Measurements from ENCODE around the gene PKD1L1.

Gene PKD1L1

DNA sequence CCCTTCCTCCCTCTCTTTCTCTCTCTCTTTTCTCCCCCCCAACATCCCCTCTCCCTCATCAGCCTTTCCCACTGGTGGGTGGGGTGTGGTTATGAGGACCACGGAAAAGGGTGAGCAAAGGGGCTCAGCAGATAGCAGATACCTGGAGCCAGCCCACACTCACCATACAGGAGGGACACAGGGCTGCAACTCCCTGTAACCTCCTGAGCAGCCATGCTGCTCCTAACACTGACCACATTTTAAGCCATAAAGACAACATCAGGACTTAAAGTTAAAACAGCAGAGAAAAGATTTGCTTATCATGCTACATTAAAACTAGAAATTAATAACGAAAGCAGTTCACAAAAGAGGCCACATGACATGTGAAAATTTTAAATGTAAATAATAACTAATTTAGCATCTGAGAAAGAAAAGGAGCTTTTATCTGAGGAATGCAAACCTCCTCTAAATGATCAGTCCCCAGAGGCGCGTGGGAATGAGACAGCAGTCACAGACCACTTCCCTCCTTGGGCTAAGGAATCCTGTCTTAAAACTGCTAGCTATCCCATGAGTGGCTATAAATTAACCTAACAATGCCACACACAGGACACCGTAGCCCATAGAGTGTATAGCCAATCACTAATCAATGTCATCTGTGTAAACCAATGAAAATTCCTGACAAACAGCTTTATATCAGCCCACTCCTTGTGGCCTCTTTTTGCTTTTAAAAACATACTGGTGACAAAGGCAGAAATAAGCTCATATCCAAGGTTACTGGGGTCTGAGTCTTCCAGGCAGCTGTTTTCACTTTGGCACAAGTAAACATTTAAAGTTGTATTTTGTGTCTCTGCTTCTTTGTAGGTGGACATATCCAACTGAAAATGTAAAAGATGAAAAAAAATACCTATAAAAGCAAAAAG lies 33.3 kb downstream of the PKD1L1 start:
- TF ChIP-seq BACH2 (CRISPR knock-in tag; IDR thresholded peaks at IDR 0.05; ENCODE audit: borderline replicate concordance) (no peak), ZNF565 (CRISPR knock-in tag; conservative IDR thresholded peaks at IDR 0.05; ENCODE audit: low read depth) (no peak), TCF4 (CRISPR knock-in tag; IDR thresholded peaks at IDR 0.05; ENCODE audit: borderline replicate concordance) (no peak), CSRNP3 (CRISPR knock-in tag; IDR thresholded peaks at IDR 0.05) (no peak), ZFP30 (CRISPR knock-in tag; IDR thresholded peaks at IDR 0.05) (no peak)
- ATAC-seq = no peak

DNA sequence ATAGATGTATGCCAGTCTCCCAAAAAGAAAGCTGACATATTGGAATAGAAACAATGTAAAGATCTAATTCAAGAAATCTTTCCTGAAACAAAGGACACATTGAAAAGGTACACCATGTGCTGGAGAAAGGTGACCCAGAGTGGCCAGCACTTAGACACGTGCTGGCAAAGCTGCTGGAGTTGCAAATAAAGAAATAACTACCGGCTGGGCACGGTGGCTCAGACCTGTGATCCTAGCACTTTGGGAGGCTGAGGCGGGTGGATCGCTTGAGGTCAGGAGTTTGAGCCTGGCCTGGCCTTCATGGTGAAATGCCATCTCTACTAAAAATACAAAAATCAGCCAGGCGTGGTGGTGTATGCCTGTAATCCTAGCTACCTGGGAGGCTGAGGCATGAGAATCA lies 35.9 kb downstream of the PKD1L1 start:
- no peak for ATAC-seq
- TF ChIP-seq SNAI2 (CRISPR knock-in tag; IDR thresholded peaks at IDR 0.05) = no peak
- no peak for TF ChIP-seq ARNTL (CRISPR knock-in tag; IDR thresholded peaks at IDR 0.05; ENCODE audit: borderline replicate concordance, low read depth)
- no peak for TF ChIP-seq BACH2 (CRISPR knock-in tag; IDR thresholded peaks at IDR 0.05; ENCODE audit: borderline replicate concordance)
- TF ChIP-seq ISL1 (CRISPR knock-in tag; IDR thresholded peaks at IDR 0.05) = no peak
- TF ChIP-seq GLIS3 (CRISPR knock-in tag; IDR thresholded peaks at IDR 0.05) = no peak
- TF ChIP-seq ZFP3 (CRISPR knock-in tag; IDR thresholded peaks at IDR 0.05) = no peak
- TF ChIP-seq ZFP30 (CRISPR knock-in tag; IDR thresholded peaks at IDR 0.05) = no peak
- no peak for TF ChIP-seq ZNF70 (CRISPR knock-in tag; IDR thresholded peaks at IDR 0.05)
- TF ChIP-seq, protein P1, sequence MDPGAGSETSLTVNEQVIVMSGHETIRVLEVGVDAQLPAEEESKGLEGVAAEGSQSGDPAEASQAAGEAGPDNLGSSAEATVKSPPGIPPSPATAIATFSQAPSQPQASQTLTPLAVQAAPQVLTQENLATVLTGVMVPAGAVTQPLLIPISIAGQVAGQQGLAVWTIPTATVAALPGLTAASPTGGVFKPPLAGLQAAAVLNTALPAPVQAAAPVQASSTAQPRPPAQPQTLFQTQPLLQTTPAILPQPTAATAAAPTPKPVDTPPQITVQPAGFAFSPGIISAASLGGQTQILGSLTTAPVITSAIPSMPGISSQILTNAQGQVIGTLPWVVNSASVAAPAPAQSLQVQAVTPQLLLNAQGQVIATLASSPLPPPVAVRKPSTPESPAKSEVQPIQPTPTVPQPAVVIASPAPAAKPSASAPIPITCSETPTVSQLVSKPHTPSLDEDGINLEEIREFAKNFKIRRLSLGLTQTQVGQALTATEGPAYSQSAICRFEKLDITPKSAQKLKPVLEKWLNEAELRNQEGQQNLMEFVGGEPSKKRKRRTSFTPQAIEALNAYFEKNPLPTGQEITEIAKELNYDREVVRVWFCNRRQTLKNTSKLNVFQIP (CRISPR knock-in tag; IDR thresholded peaks at IDR 0.05; ENCODE audit: borderline replicate concordance, low read depth) = no peak

GRCh38 chr7:47908720-47909119 lies 39.5 kb downstream of the PKD1L1 start:
- no peak for ATAC-seq
- TF ChIP-seq OSR1 (CRISPR knock-in tag; IDR thresholded peaks at IDR 0.05) = no peak
- TF ChIP-seq ZNF565 (CRISPR knock-in tag; conservative IDR thresholded peaks at IDR 0.05; ENCODE audit: low read depth) = no peak
- no peak for TF ChIP-seq ESRRG (CRISPR knock-in tag; IDR thresholded peaks at IDR 0.05)
- no peak for TF ChIP-seq CSDC2 (CRISPR knock-in tag; IDR thresholded peaks at IDR 0.05)
- no peak for TF ChIP-seq SNAI2 (CRISPR knock-in tag; IDR thresholded peaks at IDR 0.05)
- TF ChIP-seq ZNF8 (CRISPR knock-in tag; IDR thresholded peaks at IDR 0.05) = no peak
- TF ChIP-seq, protein P2, sequence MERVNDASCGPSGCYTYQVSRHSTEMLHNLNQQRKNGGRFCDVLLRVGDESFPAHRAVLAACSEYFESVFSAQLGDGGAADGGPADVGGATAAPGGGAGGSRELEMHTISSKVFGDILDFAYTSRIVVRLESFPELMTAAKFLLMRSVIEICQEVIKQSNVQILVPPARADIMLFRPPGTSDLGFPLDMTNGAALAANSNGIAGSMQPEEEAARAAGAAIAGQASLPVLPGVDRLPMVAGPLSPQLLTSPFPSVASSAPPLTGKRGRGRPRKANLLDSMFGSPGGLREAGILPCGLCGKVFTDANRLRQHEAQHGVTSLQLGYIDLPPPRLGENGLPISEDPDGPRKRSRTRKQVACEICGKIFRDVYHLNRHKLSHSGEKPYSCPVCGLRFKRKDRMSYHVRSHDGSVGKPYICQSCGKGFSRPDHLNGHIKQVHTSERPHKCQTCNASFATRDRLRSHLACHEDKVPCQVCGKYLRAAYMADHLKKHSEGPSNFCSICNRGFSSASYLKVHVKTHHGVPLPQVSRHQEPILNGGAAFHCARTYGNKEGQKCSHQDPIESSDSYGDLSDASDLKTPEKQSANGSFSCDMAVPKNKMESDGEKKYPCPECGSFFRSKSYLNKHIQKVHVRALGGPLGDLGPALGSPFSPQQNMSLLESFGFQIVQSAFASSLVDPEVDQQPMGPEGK (CRISPR knock-in tag; IDR thresholded peaks at IDR 0.05; ENCODE audit: borderline replicate concordance) = no peak
- TF ChIP-seq, protein P1 (CRISPR knock-in tag; IDR thresholded peaks at IDR 0.05; ENCODE audit: borderline replicate concordance, low read depth) = no peak
- no peak for TF ChIP-seq ARNTL (CRISPR knock-in tag; IDR thresholded peaks at IDR 0.05; ENCODE audit: borderline replicate concordance, low read depth)
- TF ChIP-seq CSRNP3 (CRISPR knock-in tag; IDR thresholded peaks at IDR 0.05) = no peak
- TF ChIP-seq ISL1 (CRISPR knock-in tag; IDR thresholded peaks at IDR 0.05) = no peak

DNA sequence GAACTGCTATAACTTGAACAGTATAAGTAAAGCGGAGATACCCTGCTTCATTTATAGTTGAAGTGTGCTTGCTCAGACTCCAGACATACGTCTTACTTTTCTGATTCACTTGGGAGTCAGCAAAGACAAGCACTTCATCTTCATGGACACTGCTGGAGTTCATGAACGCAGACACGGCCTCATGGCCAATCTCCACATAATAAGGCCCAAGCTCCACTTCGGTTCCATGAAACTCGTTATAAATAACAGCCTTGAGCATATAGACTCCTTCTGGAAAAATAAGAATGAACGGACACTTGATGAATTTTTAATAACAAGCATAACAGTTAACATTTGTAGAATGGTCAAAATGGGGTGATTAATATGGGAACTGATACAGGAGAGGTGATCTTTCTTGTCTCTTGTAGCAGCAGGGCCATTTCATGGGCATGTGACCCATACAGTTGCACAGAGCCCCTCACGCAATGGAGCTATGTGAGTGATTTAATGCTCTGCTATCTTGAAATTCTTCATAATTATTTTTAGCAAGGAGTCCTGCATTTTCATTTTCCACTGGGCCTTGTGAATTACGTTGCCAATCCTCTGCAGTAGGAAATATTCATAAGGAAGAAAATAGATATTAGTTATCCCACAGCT lies 40.2 kb downstream of the PKD1L1 start:
- ATAC-seq = no peak
- no peak for TF ChIP-seq ZNF565 (CRISPR knock-in tag; conservative IDR thresholded peaks at IDR 0.05; ENCODE audit: low read depth)
- TF ChIP-seq, protein P1 (CRISPR knock-in tag; IDR thresholded peaks at IDR 0.05; ENCODE audit: borderline replicate concordance, low read depth) = no peak
- TF ChIP-seq TCF4 (CRISPR knock-in tag; IDR thresholded peaks at IDR 0.05; ENCODE audit: borderline replicate concordance) = no peak
- TF ChIP-seq, protein P3, sequence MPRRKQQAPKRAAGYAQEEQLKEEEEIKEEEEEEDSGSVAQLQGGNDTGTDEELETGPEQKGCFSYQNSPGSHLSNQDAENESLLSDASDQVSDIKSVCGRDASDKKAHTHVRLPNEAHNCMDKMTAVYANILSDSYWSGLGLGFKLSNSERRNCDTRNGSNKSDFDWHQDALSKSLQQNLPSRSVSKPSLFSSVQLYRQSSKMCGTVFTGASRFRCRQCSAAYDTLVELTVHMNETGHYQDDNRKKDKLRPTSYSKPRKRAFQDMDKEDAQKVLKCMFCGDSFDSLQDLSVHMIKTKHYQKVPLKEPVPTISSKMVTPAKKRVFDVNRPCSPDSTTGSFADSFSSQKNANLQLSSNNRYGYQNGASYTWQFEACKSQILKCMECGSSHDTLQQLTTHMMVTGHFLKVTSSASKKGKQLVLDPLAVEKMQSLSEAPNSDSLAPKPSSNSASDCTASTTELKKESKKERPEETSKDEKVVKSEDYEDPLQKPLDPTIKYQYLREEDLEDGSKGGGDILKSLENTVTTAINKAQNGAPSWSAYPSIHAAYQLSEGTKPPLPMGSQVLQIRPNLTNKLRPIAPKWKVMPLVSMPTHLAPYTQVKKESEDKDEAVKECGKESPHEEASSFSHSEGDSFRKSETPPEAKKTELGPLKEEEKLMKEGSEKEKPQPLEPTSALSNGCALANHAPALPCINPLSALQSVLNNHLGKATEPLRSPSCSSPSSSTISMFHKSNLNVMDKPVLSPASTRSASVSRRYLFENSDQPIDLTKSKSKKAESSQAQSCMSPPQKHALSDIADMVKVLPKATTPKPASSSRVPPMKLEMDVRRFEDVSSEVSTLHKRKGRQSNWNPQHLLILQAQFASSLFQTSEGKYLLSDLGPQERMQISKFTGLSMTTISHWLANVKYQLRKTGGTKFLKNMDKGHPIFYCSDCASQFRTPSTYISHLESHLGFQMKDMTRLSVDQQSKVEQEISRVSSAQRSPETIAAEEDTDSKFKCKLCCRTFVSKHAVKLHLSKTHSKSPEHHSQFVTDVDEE (CRISPR knock-in tag; IDR thresholded peaks at IDR 0.05) = no peak
- no peak for TF ChIP-seq RARB (CRISPR knock-in tag; IDR thresholded peaks at IDR 0.05)
- no peak for TF ChIP-seq BACH2 (CRISPR knock-in tag; IDR thresholded peaks at IDR 0.05; ENCODE audit: borderline replicate concordance)
- TF ChIP-seq SNAI2 (CRISPR knock-in tag; IDR thresholded peaks at IDR 0.05) = no peak
- no peak for TF ChIP-seq ZFP30 (CRISPR knock-in tag; IDR thresholded peaks at IDR 0.05)
- TF ChIP-seq OSR1 (CRISPR knock-in tag; IDR thresholded peaks at IDR 0.05) = no peak
- TF ChIP-seq ZC3H10 (CRISPR knock-in tag; IDR thresholded peaks at IDR 0.05) = no peak
